GM10266 (cell line): ENCODE measurements around the gene HES2.
"Not testable (repeated sequence)": the region's sequence is repeated elsewhere in the genome, so short reads cannot be mapped to it uniquely, and the experiment has no call there.

Experiments
- DNase-seq: peaks from one replicate; pipeline ENCODE4 v3.0.0; 2012; ENCODE audit errors: extremely low spot score
- CTCF ChIP-seq: IDR thresholded peaks from 2 replicates; pipeline ENCODE4 v1.5.1; 2012; ENCODE audit warnings: mild to moderate bottlenecking, low read depth; ENCODE audit not compliant: control insufficient read depth, insufficient read depth; ENCODE audit errors: missing control alignments

Gene HES2

GRCh38 chr1:6435547-6435946 lies 15.8 kb upstream of the HES2 start:
- DNase-seq, result no peak
- no peak for TF ChIP-seq CTCF

- DNase-seq, result no peak
- no peak for TF ChIP-seq CTCF
Measured at GRCh38 chr1:6435129-6435528, 15.4 kb upstream of the HES2 start.

GRCh38 chr1:6434186-6434585 lies 14.5 kb upstream of the HES2 start:
- no peak for DNase-seq
- no peak for TF ChIP-seq CTCF

- not testable (repeated sequence) for DNase-seq
Measured at GRCh38 chr1:6431645-6432579, 12.2 kb upstream of the HES2 start.

- DNase-seq, result not testable (repeated sequence)
Measured at GRCh38 chr1:6429660-6430411, 10.1 kb upstream of the HES2 start.

GRCh38 chr1:6428453-6428852 lies 8.7 kb upstream of the HES2 start:
- not testable (repeated sequence) for DNase-seq

GRCh38 chr1:6427441-6428390 lies 8.0 kb upstream of the HES2 start:
- DNase-seq, result no peak
- no peak for TF ChIP-seq CTCF

GRCh38 chr1:6426972-6427350 lies 7.2 kb upstream of the HES2 start:
- no peak for TF ChIP-seq CTCF
- DNase-seq, result no peak
